HG02885 (cell line): Measurements from ENCODE around the gene PHLPP2.
A peak's percentile ranks its signal among the peaks of the same experiment; 100 is the strongest.
"Not testable (repeated sequence)": the region's sequence is repeated elsewhere in the genome, so short reads cannot be mapped to it uniquely, and the experiment has no call there.

Experiments
- ATAC-seq: cut with Tn5 transposase; IDR thresholded peaks from one replicate; pipeline ENCODE4 v1.9.1; 2021; ENCODE audit warnings: mild to moderate bottlenecking; ENCODE audit not compliant: unreplicated experiment, poor library complexity

Gene PHLPP2

GRCh38 chr16:71723537-71724319 lies 773 bp downstream of the PHLPP2 start:
- peak; percentile 82 for ATAC-seq

DNA sequence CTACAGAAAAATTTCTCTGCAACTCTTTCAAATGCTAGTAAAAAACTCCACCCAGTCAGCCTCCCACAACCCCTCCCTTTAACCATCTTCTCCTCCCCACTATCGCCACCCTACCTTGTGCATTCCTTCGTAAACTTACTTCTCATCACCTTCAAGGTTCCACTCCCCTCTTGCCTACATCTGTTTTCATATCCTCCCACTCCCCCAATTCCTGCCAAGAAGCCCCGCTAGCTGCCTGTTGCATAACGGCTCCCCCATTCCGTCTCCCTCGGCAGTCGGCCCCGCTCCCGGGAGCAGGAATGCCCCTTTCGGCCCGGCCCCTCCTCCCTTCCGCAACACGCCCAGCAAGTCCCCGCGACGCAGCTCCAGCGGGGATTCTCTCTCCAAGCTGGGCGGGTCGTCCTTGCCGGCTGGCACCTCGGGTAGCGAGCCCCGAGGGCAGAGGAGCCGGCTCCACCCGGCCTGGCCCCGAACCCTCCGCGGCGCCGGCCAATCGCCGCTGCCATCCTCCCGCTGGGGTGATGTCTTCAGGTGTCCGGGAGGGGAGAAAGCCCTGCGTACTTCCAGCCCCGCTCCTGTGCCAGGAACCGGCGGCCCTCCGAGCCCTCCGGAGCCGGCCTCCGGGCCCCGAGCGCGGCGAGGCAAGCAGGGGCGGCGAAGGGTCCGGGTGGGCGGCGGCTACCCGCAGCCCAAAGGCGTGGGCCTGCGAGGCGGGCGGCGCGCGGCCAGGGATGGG lies 1.5 kb downstream of the PHLPP2 start:
- ATAC-seq, result peak; percentile 40

- no peak for ATAC-seq
Measured at GRCh38 chr16:71721066-71721740, 3.3 kb downstream of the PHLPP2 start.

- ATAC-seq, result no peak
Measured at GRCh38 chr16:71712501-71712900, 12.0 kb downstream of the PHLPP2 start.

DNA sequence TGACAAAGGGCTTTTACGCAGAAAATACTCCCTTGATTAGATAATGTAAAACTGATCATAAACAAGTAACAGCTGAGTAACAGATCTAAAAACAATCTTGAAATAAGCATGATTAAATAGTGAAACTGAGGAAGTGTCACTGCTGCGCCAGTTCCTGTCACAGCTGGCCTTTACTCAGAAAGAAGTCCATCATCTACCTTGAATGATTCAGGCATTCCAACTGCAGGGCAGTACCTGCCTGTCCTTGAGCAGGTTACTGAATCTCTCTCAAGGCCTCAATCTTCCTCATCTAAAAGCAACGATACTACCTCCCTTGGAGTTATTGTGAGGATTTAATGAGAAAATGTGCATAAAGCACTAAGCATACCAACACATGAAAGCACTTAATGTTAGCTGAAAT lies 12.7 kb downstream of the PHLPP2 start:
- no peak for ATAC-seq

- no peak for ATAC-seq
Measured at GRCh38 chr16:71709229-71709781, 15.2 kb downstream of the PHLPP2 start.

GRCh38 chr16:71708696-71709095 lies 15.8 kb downstream of the PHLPP2 start:
- ATAC-seq, result no peak

DNA sequence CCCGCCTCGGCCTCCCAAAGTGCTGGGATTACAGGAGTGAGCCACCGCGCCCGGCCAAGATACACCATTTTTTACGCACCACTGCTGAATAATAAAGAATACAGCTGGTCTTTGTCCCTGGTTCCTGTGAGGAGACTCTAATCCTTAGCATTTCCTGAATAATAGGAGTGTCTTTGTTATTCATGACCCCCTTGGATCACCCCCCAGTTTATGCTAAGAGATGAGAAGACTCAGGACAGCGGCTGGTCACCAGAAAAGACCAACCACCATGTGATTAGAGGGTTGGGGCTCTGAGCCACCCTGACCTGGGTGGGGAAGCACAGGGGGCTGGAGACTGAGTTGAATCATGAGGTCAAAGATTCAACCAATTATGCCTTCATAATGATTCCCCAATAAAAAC lies 17.3 kb downstream of the PHLPP2 start:
- no peak for ATAC-seq

DNA sequence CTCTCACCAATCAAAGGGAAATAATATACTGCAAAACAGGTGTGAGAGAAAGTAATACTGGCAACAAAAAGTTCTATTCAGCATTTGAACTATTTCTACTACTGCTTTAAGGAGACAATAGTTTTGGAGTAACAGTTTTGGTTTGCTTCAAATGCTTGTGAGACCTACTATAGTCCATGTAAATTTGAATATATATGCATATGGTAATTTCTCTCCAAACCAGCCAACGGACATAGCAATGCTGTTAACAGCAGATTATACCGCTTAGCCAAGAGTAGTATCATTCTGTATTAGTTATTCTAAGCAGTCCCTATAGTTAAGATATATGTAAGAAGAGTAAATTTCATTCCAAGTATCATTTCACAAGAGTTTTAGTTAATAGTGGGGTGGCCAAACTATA lies 18.5 kb downstream of the PHLPP2 start:
- no peak for ATAC-seq

- ATAC-seq, result no peak
Measured at GRCh38 chr16:71703333-71703732, 21.2 kb downstream of the PHLPP2 start.

DNA sequence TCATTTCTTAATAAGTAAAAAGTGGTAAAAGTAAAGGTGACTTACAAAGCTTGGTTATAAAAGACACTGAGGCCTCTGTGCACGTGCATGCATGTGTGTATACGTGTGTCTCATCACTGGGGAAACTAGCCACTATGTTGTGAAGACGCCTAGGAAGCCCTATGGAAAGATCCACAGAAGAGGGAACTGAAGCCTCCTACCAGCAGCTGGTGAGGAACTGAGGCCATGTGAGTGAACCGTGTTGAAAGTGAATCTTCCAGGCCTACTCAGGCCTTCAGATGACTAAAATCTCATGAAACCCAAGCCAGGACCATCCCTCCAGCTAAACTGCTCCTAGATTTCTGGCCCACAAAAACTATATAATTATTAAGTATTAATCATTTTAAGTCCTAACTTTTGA lies 23.7 kb downstream of the PHLPP2 start:
- ATAC-seq, result no peak

GRCh38 chr16:71698491-71698890 lies 26.0 kb downstream of the PHLPP2 start:
- ATAC-seq, result no peak

DNA sequence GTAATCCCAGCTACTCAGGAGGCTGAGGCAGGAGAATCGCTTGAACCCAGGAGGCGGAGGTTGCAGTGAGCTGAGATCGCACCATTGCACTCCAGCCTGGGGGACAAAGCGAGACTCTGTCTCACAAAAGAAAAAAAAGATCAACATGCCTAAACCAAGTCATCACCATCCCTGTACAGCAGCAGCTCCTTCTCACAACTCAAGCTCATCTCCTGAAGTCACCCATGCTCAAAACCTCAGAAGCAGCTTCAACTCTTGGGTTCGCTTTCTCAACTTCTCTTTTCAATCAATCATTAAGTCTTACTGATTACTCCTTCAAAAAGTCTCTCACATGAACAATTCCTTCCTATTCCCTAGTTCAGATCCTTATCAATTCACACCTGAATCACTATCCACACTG lies 31.3 kb downstream of the PHLPP2 start:
- no peak for ATAC-seq

DNA sequence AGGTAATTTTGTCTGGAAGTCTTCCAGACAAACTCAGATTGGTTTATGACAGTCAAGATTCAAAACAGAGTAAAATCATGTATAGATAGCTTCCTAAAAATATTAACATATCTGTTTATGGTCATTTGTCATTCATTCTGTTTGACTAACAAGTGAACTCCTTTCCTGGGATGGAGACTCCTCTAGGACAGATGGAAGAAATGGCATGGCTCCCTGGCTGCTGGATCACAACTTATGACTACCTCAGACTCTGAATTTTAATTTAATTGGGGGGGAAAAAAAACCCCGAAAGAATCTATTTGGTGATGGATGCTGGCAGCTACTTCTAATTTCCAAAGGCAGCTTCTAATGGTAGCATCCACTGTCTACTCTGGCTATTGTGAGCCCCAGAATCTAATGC lies 34.6 kb downstream of the PHLPP2 start:
- ATAC-seq, result no peak

GRCh38 chr16:71687861-71688260 lies 36.6 kb downstream of the PHLPP2 start:
- no peak for ATAC-seq

- ATAC-seq, result not testable (repeated sequence)
Measured at GRCh38 chr16:71684280-71684679, 40.2 kb downstream of the PHLPP2 start.

- ATAC-seq, result no peak
Measured at GRCh38 chr16:71681360-71681759, 43.1 kb downstream of the PHLPP2 start.

GRCh38 chr16:71676236-71676635 lies 48.3 kb downstream of the PHLPP2 start:
- no peak for ATAC-seq

- ATAC-seq, result no peak
Measured at GRCh38 chr16:71675380-71675779, 49.1 kb downstream of the PHLPP2 start.

GRCh38 chr16:71674229-71674628 lies 50.3 kb downstream of the PHLPP2 start:
- no peak for ATAC-seq

- ATAC-seq, result no peak
Measured at GRCh38 chr16:71673582-71673973, 50.9 kb downstream of the PHLPP2 start.
